ENCODE data around the gene SMIM5.

The SMIM5 gene

GRCh38 chr17:75639327-75639726 lies 6.1 kb downstream of the SMIM5 start:
- H3K27ac ChIP-seq: no peak overlapping the region
- no peak for TF ChIP-seq CTCF (IDR thresholded peaks at IDR 0.05)
- TF ChIP-seq ZFX (IDR thresholded peaks at IDR 0.05; ENCODE audit: borderline replicate concordance): no peak

GRCh38 chr17:75639771-75640555 lies 6.7 kb downstream of the SMIM5 start:
- no peak overlapping the region for H3K27ac ChIP-seq
- TF ChIP-seq CTCF (IDR thresholded peaks at IDR 0.05) (no peak), ZFX (IDR thresholded peaks at IDR 0.05; ENCODE audit: borderline replicate concordance) (no peak)

GRCh38 chr17:75640556-75641119 lies 7.4 kb downstream of the SMIM5 start:
- TF ChIP-seq CTCF (IDR thresholded peaks at IDR 0.05): no peak
- TF ChIP-seq ZFX (IDR thresholded peaks at IDR 0.05; ENCODE audit: borderline replicate concordance): no peak
- no peak overlapping the region for H3K27ac ChIP-seq

- no peak overlapping the region for H3K27ac ChIP-seq
- TF ChIP-seq CTCF (IDR thresholded peaks at IDR 0.05): no peak
- TF ChIP-seq ZFX (IDR thresholded peaks at IDR 0.05; ENCODE audit: borderline replicate concordance): no peak
Measured at GRCh38 chr17:75641343-75641742, 8.1 kb downstream of the SMIM5 start.

- no peak for TF ChIP-seq CTCF (IDR thresholded peaks at IDR 0.05)
- no peak for TF ChIP-seq ZFX (IDR thresholded peaks at IDR 0.05; ENCODE audit: borderline replicate concordance)
- no peak overlapping the region for H3K27ac ChIP-seq
Measured at GRCh38 chr17:75642182-75642783, 9.0 kb downstream of the SMIM5 start.

- TF ChIP-seq ZFX (IDR thresholded peaks at IDR 0.05; ENCODE audit: borderline replicate concordance): no peak
- no peak for TF ChIP-seq CTCF (IDR thresholded peaks at IDR 0.05)
- H3K27ac ChIP-seq: no peak overlapping the region
Measured at GRCh38 chr17:75642784-75643642, 9.8 kb downstream of the SMIM5 start.

Measured in 22Rv1 (cell line).